Mesendoderm (in vitro differentiated cells): ENCODE data around the gene COL2A1.

ENCODE experiments used
- DNase-seq: peaks from one replicate; pipeline ENCODE4 v3.0.0; 2013
- H2AK5ac ChIP-seq: 2 replicates; pipeline ENCODE4 v1.6.1; 2013; ENCODE audit warnings: low read length, inconsistent platforms
- H2BK120ac ChIP-seq: 2 replicates; pipeline ENCODE4 v1.6.1; 2013; ENCODE audit warnings: low read depth, mild to moderate bottlenecking, low read length, moderate library complexity, mixed read lengths
- H2BK15ac ChIP-seq: replicated peaks from 2 replicates; pipeline ENCODE4 v1.6.1; 2013; ENCODE audit warnings: low read depth, mild to moderate bottlenecking, moderate library complexity
- H2BK5ac ChIP-seq: 2 replicates; pipeline ENCODE4 v1.6.1; 2013; ENCODE audit warnings: low read length, inconsistent platforms
- H3K18ac ChIP-seq: 2 replicates; pipeline ENCODE4 v1.6.1; 2013; ENCODE audit warnings: mild to moderate bottlenecking, low read length, mixed read lengths
- H3K23ac ChIP-seq: one replicate; pipeline ENCODE4 v1.6.1; 2013; ENCODE audit warnings: low read length
- H3K27ac ChIP-seq: 2 replicates; pipeline ENCODE4 v1.5.1; 2013; ENCODE audit warnings: low read depth, mild to moderate bottlenecking, inconsistent platforms, low read length, moderate library complexity
- H3K27me3 ChIP-seq: 2 replicates; pipeline ENCODE4 v1.6.1; 2013; ENCODE audit warnings: low read length, control low read depth, mild to moderate bottlenecking, inconsistent platforms; ENCODE audit not compliant: insufficient read depth, poor library complexity
- H3K36me3 ChIP-seq: 2 replicates; pipeline ENCODE4 v1.6.1; 2013; ENCODE audit warnings: low read length, inconsistent platforms; ENCODE audit not compliant: control insufficient read depth, insufficient read depth
- H3K4ac ChIP-seq: one replicate; pipeline ENCODE4 v1.6.1; 2013; ENCODE audit warnings: low read depth, mild to moderate bottlenecking, low read length, moderate library complexity
- H3K4me1 ChIP-seq: 2 replicates; pipeline ENCODE4 v1.6.1; 2013; ENCODE audit warnings: low read depth, low read length, inconsistent platforms; ENCODE audit not compliant: control insufficient read depth
- H3K4me2 ChIP-seq: 2 replicates; pipeline ENCODE4 v1.6.1; 2013; ENCODE audit warnings: low read length
- H3K4me3 ChIP-seq: 2 replicates; pipeline ENCODE4 v1.5.1; 2013; ENCODE audit warnings: mild to moderate bottlenecking, low read length
- H3K56ac ChIP-seq: one replicate; pipeline ENCODE4 v1.6.1; 2013; ENCODE audit warnings: low read length
- H3K79me1 ChIP-seq: 2 replicates; pipeline ENCODE4 v1.6.1; 2013; ENCODE audit warnings: low read length, inconsistent platforms
- H3K79me2 ChIP-seq: 2 replicates; pipeline ENCODE4 v1.6.1; 2013; ENCODE audit warnings: mild to moderate bottlenecking, low read length; ENCODE audit not compliant: control insufficient read depth, insufficient read depth
- H3K9ac ChIP-seq: 2 replicates; pipeline ENCODE4 v1.6.1; 2013; ENCODE audit warnings: low read length, inconsistent platforms
- H4K5ac ChIP-seq: one replicate; pipeline ENCODE4 v1.6.1; 2013; ENCODE audit warnings: low read length
- H4K8ac ChIP-seq: one replicate; pipeline ENCODE4 v1.6.1; 2013; ENCODE audit warnings: low read depth, mild to moderate bottlenecking, control low read depth, low read length, moderate library complexity
- WGBS: extraction: QIAGEN DNeasy Blood & Tissue Kit; methylation state at CpG from one replicate; pipeline ENCODE4 v1.1.7; 2013; ENCODE audit warnings: low lambda C conversion rate, missing lambda C conversion rate; ENCODE audit not compliant: insufficient coverage; ENCODE audit errors: extremely low coverage; 5-methylcytosine and 5-hydroxymethylcytosine counted together

Gene COL2A1

DNA sequence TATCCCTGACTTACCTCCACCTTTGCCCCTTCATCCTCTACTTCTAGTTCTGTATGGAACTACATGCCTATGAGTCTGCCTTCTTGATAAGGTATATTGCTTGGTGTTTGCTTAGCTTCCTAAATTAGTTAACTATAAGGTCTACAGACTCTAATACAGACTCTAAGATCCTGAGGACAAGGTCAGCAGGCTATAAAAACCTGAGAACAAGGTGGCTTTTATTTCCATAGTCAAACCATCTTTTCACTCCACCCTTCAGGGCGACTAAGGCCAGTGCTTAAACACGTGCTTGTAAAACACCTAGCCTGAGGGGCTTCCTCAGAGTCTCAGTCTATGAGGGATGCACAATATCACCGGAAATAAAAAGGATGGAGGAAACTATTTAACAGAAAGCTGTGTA lies 36.1 kb upstream of the COL2A1 start:
- H2BK5ac ChIP-seq: no peak overlapping the region

DNA sequence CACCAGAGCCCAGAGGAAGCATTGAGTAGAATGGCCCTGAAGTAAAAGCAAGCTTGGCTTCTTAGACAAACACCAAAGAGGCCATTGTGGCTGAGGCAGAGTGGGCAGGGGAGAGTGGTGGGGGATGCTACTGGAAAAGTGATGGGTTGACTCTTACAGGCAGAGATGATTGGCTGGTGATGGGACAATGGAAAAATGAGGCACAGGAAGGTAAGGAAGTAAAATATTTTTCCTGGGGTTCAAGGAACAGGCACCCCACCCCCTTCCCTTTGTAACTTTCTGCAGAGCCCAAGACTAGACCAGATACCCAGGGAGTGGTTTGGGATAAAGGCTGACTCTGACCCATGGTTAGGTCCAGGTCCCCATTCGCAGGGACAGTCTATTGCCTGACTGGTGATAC lies 34.9 kb upstream of the COL2A1 start:
- no peaks in the 10 kb centered on the region for H3K36me3 ChIP-seq
- no peak overlapping the region for H2BK5ac ChIP-seq
- H3K79me2 ChIP-seq: no peaks in the 10 kb centered on the region
- no peak overlapping the region for H3K23ac ChIP-seq
- H2BK15ac ChIP-seq: no peak overlapping the region
- no peak for DNase-seq
- H4K5ac ChIP-seq: no peak overlapping the region
- H3K27ac ChIP-seq: no peak overlapping the region
- WGBS: no CpG with 5 or more reads among the region's 1 CpG
- no peak overlapping the region for H3K4me3 ChIP-seq
- H3K4me1 ChIP-seq: peaks cover 11% of the 10 kb centered on the region
- no peak overlapping the region for H3K56ac ChIP-seq
- H2BK120ac ChIP-seq: no peak overlapping the region
- no peak overlapping the region for H3K9ac ChIP-seq
- H2AK5ac ChIP-seq: no peak overlapping the region
- H3K18ac ChIP-seq: no peak overlapping the region
- H4K8ac ChIP-seq: no peak overlapping the region
- H3K27me3 ChIP-seq: no peaks in the 10 kb centered on the region
- H3K4ac ChIP-seq: no peak overlapping the region
- H3K4me2 ChIP-seq: no peak overlapping the region
- no peaks in the 10 kb centered on the region for H3K79me1 ChIP-seq

More for the DNA sequence above, 36.1 kb upstream of the COL2A1 start:
- no peak overlapping the region for H2BK120ac ChIP-seq
- no peak overlapping the region for H3K56ac ChIP-seq
- H4K8ac ChIP-seq: no peak overlapping the region
- WGBS: no CpG with 5 or more reads among the region's 3 CpGs
- H3K36me3 ChIP-seq: no peaks in the 10 kb centered on the region
- H3K23ac ChIP-seq: no peak overlapping the region
- H3K4ac ChIP-seq: no peak overlapping the region
- no peak overlapping the region for H3K4me2 ChIP-seq
- H2AK5ac ChIP-seq: no peak overlapping the region
- H3K18ac ChIP-seq: no peak overlapping the region
- peaks cover 11% of the 10 kb centered on the region for H3K4me1 ChIP-seq
- no peak overlapping the region for H3K4me3 ChIP-seq
- H3K27me3 ChIP-seq: no peaks in the 10 kb centered on the region
- H4K5ac ChIP-seq: no peak overlapping the region
- no peaks in the 10 kb centered on the region for H3K79me1 ChIP-seq
- H3K27ac ChIP-seq: no peak overlapping the region
- H3K79me2 ChIP-seq: no peaks in the 10 kb centered on the region
- DNase-seq: no peak
- no peak overlapping the region for H2BK15ac ChIP-seq
- H3K9ac ChIP-seq: no peak overlapping the region

DNA sequence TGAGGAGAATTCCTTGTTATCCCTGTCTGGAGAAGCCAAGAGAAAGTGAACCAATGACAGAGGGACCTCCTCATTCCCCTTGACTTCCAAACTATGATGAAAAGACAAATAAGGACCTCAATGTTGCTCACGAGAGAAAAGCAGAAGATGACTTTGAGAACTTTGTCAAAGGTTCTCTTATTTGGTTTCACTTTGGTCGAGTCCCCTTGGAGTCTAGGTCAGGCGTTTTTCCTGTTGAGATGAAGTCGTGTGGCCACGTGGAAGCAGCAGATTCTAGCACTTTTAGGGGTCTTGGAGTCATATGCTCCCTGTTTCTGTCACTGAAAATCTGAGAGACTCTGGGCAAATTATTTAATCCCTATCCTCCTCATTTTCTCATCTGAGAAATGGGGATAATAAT lies 33.8 kb upstream of the COL2A1 start:
- DNase-seq: no peak
- H3K4me1 ChIP-seq: peaks cover 11% of the 10 kb centered on the region
- no peaks in the 10 kb centered on the region for H3K27me3 ChIP-seq
- no peak overlapping the region for H3K4ac ChIP-seq
- H3K9ac ChIP-seq: no peak overlapping the region
- H3K79me2 ChIP-seq: no peaks in the 10 kb centered on the region
- no peak overlapping the region for H3K4me2 ChIP-seq
- H3K4me3 ChIP-seq: no peak overlapping the region
- H2AK5ac ChIP-seq: no peak overlapping the region
- no peaks in the 10 kb centered on the region for H3K36me3 ChIP-seq
- H4K8ac ChIP-seq: no peak overlapping the region
- no CpG with 5 or more reads among the region's 5 CpGs for WGBS
- peak overlapping the region; percentile 22 for H3K27ac ChIP-seq
- no peak overlapping the region for H2BK5ac ChIP-seq
- peak overlapping the region; percentile 29 for H3K18ac ChIP-seq
- no peak overlapping the region for H3K23ac ChIP-seq
- peak overlapping the region; percentile 19 for H3K56ac ChIP-seq
- H2BK120ac ChIP-seq: no peak overlapping the region
- H2BK15ac ChIP-seq: no peak overlapping the region
- H4K5ac ChIP-seq: no peak overlapping the region
- H3K79me1 ChIP-seq: no peaks in the 10 kb centered on the region

DNA sequence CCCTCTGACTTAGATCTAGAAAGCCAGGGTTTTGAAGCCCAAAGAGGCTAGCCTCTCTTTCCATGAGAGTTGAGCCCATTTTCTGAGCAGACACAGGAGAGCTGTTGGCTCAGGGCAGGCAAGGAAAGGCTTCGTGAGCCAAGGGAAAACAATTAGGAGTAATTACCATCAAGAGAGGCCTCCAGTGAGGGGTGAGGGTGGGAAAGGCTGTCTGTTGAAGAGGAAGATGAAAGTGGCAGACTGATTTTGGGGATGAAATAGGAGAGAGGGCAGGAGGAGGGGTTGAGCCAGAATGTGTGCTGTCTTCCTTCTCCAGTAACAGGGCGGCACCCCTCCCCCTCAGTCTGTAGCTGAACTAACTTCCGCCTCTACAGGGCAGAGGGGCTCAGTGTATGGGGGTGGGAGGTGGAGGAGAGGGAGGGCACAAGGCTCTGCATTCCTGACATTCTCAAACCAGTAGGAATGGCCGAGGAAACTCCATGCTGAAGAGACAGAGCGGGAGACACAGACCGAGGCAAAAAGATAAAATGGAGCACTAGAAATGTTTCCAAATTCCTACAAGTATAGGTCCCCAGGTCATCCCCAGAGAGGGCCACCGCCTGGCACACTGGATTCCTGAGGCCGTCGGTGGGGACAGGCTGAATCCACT lies 33.1 kb upstream of the COL2A1 start:
- Histone ChIP-seq H2BK120ac (no peak overlapping the region), H4K8ac (no peak overlapping the region), H3K27me3 (no peaks in the 10 kb centered on the region), H3K18ac (peak overlapping the region; percentile 29), H3K56ac (peak overlapping the region; percentile 80), H2AK5ac (no peak overlapping the region), H3K9ac (peak overlapping the region; percentile 33), H3K79me2 (no peaks in the 10 kb centered on the region), H2BK15ac (no peak overlapping the region), H3K4ac (peak overlapping the region; percentile 83), H3K27ac (peak overlapping the region; percentile 22), H3K4me3 (no peak overlapping the region), H4K5ac (no peak overlapping the region), H2BK5ac (peak overlapping the region; percentile 36), H3K4me2 (peak overlapping the region; percentile 13), H3K4me1 (peaks cover 11% of the 10 kb centered on the region), H3K36me3 (no peaks in the 10 kb centered on the region), H3K79me1 (no peaks in the 10 kb centered on the region), H3K23ac (no peak overlapping the region)
- no CpG with 5 or more reads among the region's 9 CpGs for WGBS
- peak; percentile 99 for DNase-seq

DNA sequence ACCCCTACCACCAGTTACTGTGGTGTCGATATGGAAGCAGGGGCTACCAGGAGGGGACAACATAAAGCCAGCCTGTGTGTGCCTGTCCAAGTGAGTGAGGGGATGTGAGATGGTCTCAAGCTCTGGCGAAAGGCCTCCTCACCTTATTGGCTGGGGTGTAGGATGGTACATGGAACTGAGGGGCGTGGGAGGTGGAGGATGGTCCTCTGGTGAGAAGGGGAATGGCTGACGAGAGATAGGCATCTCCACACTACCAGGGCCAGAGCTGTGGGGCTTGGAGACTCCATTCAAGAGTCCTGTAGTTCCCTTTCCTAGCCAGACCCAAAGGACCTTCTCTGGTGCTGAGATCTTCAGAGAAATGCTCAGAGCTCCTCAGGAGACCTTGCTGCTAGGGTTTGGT lies 32.5 kb upstream of the COL2A1 start:
- WGBS: no CpG with 5 or more reads among the region's 4 CpGs
- peak overlapping the region; percentile 36 for H2BK5ac ChIP-seq

More for the DNA sequence above, 32.5 kb upstream of the COL2A1 start:
- no peaks in the 10 kb centered on the region for H3K27me3 ChIP-seq
- H3K9ac ChIP-seq: no peak overlapping the region
- H3K79me2 ChIP-seq: no peaks in the 10 kb centered on the region
- peak overlapping the region; percentile 80 for H3K56ac ChIP-seq
- no peak overlapping the region for H4K8ac ChIP-seq
- peak overlapping the region; percentile 83 for H3K4ac ChIP-seq
- H3K4me2 ChIP-seq: no peak overlapping the region
- DNase-seq: no peak
- peak overlapping the region; percentile 45 for H2AK5ac ChIP-seq
- no peak overlapping the region for H4K5ac ChIP-seq
- H3K36me3 ChIP-seq: no peaks in the 10 kb centered on the region
- H3K79me1 ChIP-seq: no peaks in the 10 kb centered on the region
- H2BK15ac ChIP-seq: no peak overlapping the region
- H2BK120ac ChIP-seq: no peak overlapping the region
- H3K27ac ChIP-seq: peak overlapping the region; percentile 16
- H3K4me1 ChIP-seq: peaks cover 11% of the 10 kb centered on the region
- H3K4me3 ChIP-seq: no peak overlapping the region
- peak overlapping the region; percentile 29 for H3K18ac ChIP-seq
- H3K23ac ChIP-seq: no peak overlapping the region
